ENCODE measurements around the gene TPTE2.

- no peak for TF ChIP-seq CTCF (conservative IDR thresholded peaks at IDR 0.05; ENCODE audit: low read depth in 2 of 2)
- TF ChIP-seq EZH2 (IDR thresholded peaks at IDR 0.05; ENCODE audit: low read depth, unreplicated experiment) = no peak
- TF ChIP-seq POLR2AphosphoS5 (IDR thresholded peaks at IDR 0.05; ENCODE audit: low read depth) = no peak
- no peak for TF ChIP-seq EZH2phosphoT487 (IDR thresholded peaks at IDR 0.05; ENCODE audit: unreplicated experiment)
- TF ChIP-seq REST (IDR thresholded peaks at IDR 0.05; ENCODE audit: unreplicated experiment) = no peak
- no peak for TF ChIP-seq JUNB (IDR thresholded peaks at IDR 0.05; ENCODE audit: unreplicated experiment)
- no peak for TF ChIP-seq CREB1 (CRISPR knock-in tag; IDR thresholded peaks at IDR 0.05; ENCODE audit: low read depth)
- TF ChIP-seq NANOG (IDR thresholded peaks at IDR 0.05; ENCODE audit: borderline replicate concordance) = no peak
- TF ChIP-seq ZNF114 (CRISPR knock-in tag; IDR thresholded peaks at IDR 0.05) = no peak
- TF ChIP-seq STAT1 (IDR thresholded peaks at IDR 0.05; ENCODE audit: unreplicated experiment) = no peak
- TF ChIP-seq ZNF331 (CRISPR knock-in tag; IDR thresholded peaks at IDR 0.05; ENCODE audit: low read depth) = no peak
These were observed 44.8 kb upstream of the TPTE2 start for GRCh38 chr13:19606152-19606551.
